ENCODE measurements around the gene BSN.

BSN gene

GRCh38 chr3:49602877-49603411, 48.7 kb downstream of the BSN start:
- DNase-seq = no peak

GRCh38 chr3:49606427-49606826, 52.1 kb downstream of the BSN start:
- DNase-seq = no peak

- DNase-seq = peak; percentile 75
Measured at GRCh38 chr3:49607105-49607591, 52.9 kb downstream of the BSN start.

DNA sequence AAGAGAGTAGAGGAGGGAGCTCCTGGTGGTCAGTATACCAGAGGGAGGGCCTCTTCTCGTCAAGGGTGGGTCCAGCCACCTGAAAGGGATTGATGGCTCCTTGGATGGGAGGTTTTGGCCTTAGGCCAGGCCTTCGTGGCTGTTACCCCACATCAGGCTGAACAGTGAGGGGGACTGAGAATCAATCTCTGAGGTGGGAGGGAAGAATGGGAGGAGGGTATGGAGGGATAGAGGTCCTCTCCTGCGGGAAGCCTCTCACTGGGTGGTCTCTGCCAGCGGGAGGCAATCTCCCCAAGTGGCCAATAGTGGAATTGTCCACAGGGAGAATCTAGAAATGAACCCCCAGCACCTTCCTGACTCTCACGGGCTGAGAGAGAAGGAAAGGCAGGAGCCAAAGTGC, 53.5 kb downstream of the BSN start:
- DNase-seq = no peak

DNA sequence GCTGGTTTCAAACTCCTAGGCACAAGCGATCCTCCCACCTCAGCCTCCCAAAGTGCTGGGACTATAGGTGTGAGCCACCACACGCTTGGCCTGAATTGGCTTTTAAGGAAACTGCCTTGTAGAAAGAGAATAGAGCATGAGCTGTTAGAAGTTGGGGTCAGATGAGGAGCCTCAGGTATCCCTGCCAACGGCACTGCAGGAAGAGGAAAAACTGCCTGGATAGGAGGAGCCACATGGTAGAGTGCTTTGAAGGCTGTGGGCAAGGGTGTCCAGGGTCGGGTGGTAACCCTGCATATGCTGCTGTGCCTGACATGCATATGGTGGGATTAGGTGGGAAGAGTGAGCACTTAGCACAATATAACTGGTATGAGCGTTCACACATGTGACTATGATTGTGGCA, 55.0 kb downstream of the BSN start:
- DNase-seq = no peak

GRCh38 chr3:49609815-49610214, 55.5 kb downstream of the BSN start:
- no peak for DNase-seq

DNA sequence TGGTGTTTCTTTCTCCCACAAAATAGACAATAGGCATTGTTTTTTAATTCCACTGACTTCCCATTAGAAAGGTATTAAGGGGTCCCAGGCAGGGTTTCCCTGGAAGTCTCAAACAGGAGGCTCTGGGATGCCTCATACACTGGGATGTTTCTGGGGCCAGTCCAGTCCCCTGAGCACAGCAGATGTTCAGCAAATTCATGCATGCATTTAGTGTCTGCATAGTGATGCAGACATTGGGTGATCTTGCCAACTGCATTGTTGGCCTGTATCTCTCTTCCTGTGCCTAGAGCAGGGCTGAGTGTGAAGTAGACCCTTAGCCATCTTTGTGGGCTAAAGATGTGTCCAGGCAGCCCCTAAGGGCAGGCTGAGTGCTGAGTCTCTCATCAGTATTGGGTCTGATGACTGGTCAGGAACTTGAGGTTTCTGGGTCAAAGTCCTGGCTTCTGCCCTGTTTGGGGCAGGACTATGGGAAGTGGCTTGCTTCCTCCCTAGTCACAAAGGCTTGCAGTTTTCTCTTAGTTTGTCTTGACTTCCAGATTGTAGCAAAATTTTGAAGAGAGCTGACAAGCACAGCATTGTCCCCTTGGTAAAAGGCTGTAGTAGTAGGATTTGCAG, 56.5 kb downstream of the BSN start:
- no peak for DNase-seq

DNA sequence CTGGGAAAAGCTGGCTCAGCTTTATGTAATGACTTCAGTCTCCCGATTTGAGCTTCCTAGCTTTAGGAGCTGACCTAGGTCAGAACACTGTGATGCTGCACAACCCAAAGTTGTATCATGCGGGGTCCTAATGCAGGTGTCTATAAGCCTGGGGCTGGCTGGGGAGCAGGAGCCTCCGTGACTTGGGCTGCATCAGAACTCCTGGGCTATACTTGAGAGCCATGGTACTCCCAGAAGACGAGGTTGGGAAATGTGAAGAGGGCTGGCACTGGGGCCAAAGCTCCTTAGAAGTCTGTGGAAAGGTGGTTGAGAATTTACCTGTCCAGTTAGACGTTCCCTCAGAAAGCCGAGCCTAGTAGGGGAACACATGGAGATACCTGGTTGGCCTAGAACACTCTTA, 57.0 kb downstream of the BSN start:
- DNase-seq = no peak

DNA sequence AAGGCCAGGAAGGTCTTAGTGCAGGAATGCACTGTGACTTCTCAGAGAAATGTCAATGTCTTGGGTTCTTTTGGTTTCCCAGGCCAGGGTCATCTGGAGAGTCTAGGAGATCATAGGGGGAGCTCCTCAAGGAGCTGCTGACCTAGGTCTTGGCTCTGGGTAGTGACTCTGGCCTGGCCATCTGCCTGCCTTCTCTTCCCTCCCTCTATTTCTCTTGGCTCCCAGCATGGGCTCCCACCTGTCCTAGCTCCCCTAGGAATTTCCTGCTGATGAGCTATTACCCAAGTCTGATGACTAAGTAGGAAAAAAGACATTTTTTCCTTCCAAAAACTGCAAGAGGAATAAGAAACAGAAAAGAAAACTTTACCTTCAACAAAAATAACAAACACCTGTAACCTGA, 57.4 kb downstream of the BSN start:
- no peak for DNase-seq

DNA sequence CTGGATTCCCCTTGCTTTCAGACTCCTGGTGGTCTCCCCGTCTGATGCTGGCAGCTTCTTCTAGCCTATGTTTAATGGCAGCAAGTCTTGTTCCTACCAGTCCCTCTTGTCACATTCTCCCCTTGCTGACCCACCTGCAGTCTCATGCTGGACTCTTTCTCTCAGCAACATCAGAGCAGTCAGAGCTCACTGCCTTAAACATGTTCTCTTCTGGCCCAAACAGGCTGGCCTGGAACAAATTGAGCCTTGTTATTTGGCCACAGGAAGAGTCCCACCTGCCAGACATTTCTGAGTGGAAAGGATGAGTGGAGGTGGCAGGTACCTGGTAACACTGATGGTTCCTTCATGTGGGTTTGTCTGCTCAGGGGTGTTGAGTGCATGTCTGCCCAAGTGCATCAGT, 60.7 kb downstream of the BSN start:
- no peak for DNase-seq

DNA sequence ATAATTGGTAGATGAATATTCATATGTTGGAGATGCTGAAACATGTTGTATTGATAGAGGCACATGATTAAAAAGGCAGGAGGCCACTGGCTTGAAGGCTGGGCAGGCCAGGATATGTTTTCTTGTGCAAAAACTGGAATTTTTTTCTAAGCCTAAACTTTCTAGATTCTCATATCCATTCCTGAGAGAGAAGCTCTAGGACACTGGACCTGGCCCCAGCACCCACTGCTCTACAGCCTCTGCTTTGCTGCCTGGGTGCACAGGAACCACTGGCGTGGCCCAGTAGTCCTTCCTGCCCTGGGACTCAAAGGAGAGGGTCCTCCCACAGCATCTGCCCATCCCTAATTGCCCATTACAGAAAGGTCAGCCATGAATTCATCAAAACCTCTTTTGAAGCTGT, 61.8 kb downstream of the BSN start:
- DNase-seq = no peak

DNA sequence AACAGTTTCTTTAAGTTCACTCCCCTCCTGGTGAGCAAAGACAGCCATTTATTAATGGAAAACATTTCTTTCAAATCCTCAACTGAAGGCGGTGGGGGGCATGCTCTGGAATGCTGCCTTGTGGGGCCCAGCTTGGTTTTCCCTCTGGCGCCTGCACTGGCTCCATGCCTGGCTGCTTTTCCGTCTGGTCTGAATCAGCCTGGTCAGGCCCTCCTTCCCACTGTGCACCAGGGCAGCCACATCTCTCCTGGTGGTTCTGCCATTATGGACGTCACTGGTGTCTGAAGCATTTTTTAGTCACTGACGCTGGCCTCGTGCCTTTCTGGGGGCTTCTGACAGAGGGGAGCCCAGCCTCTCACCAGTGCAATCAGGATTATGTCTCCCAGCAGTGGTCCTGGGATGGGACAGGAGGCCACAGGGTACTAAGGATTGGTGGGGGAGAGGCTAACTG, 62.2 kb downstream of the BSN start:
- DNase-seq = peak; percentile 13

DNA sequence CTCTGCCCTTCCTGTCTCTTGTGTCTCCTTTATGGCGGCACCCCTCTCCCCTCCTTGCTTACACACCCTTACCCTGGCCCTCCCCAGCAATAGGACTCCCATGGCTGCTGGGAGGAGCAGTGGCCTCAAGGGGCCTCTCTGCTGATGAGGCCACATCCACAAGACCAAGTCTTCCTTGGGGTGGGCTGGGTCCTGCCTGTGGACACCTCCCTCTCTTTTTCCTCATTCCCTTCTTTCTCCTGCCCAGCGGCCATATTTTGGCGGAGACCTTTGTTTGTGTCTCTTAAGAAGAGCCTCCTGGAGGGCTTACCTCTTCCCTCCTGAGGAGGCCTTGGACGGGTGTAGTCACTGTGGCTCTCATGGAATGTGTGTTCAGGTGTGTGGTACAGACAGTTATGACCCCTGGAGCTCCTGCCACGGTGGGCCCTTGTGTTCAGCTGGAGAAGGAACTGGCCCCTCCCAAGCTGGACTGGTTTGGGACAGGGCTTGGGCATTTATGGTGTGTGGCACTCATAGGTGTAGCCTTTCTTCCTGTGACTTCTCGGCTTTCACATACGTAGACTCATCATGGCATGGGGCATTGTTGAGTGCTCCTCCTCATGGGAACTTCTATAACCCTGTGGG, 63.2 kb downstream of the BSN start:
- DNase-seq = no peak

GRCh38 chr3:49618412-49618811, 64.1 kb downstream of the BSN start:
- no peak for DNase-seq

DNA sequence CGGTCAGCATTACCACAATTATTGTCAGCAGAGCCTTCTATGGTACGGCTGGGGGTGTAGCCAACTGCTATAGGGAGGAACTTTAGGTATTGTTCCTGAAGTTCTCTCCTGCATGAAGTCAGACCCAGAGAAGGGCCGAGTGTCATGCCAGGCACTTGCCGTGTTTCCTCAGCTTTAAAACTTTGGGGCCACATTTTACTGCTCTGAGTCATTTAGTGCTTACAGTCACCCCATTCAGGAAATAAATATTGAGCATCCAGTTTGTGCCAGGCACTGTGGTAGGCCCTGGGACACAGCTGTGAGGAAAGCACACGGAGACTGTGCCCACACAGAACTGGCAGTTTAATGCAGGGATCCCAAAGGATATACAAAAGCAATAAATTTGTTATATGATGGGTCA, 65.4 kb downstream of the BSN start:
- DNase-seq = no peak

DNA sequence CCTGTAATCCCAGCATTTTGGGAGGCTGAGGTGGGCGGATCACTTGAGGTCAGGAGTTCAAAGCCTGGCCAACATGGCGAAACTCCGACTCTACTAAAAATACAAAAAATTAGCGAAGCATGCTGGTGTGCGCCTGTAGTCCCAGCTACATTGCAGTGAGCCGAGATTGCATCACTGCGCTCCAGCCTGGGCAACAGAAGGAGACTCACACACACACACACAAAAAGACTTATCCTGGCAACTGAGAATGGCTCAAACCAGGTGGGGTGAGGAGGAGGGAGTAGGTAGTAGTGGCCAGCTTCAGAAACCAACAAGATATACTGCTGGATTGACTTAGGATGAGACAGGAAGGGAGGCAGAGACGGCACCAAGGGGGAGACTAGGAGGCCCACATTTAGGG, 66.5 kb downstream of the BSN start:
- no peak for DNase-seq

GRCh38 chr3:49623071-49623470, 68.8 kb downstream of the BSN start:
- DNase-seq = no peak

GRCh38 chr3:49625071-49625470, 70.8 kb downstream of the BSN start:
- DNase-seq = no peak

- DNase-seq = no peak
Measured at GRCh38 chr3:49626101-49626581, 71.9 kb downstream of the BSN start.

GRCh38 chr3:49626796-49627195, 72.5 kb downstream of the BSN start:
- no peak for DNase-seq

DNA sequence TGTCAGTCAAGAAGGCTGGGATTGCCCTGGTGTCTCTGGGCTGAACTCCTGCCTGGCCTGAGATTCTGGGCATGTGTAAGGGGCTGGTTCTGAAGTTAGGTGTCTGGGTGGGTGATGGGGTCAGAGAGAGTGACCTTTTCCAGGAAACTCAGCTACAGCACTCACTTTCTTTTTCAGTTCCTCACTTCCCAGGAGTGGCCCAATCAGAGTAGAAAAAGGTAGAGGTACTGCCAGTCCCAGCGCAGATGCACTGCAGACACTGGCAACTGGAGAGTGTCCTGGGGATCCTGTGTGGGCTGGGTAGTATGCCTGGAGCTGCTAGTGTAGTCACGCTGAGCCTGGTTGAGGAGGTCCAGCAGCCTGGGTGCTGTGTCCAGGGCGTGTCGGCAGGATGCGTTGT, 73.4 kb downstream of the BSN start:
- DNase-seq = no peak

GRCh38 chr3:49628249-49628648, 74.0 kb downstream of the BSN start:
- DNase-seq = no peak

DNA sequence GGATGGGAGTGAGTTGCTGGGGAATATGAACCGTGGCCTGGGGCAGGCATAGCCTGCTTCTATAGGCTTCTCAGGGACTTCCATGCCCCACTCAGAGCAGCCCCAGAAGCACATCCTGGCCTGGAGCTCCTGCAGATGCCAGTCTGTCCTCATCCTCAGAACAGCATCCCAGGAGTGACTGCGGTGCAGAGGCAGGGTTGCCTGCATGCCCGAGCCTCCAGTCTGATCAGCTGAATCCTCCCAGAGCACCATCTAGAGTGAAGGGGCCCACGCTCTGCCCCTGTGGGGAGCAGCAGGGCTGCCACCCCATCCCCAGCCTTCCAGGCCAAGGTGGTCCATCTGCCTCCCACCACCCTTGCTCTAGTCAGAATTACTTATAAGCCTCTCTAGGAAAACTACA, 75.2 kb downstream of the BSN start:
- no peak for DNase-seq

GRCh38 chr3:49629866-49630265, 75.6 kb downstream of the BSN start:
- DNase-seq = no peak

DNA sequence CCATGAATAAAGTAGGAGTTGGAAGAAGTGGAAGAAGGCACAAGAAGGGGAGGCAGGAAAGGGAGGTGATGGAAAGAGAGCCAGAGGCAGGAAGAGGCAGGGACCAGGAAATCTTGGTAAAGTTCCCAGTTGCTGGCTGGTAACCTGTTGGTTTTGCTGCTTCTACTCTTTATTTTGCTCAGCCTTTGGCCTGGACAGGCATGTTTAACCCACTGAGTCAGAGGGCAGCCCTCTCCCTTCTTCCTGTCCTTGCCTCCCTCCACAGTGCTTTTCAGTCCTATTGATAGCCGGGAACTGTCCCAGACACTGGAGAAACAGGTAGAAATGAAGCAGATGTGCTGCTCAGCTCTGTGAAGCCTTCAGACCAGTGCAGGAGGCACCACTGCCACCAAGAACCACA, 76.5 kb downstream of the BSN start:
- no peak for DNase-seq
